Dedifferentiated amniotic fluid mesenchymal stem cell (primary cell): ENCODE data around the gene TMEM238.
A peak's percentile ranks its signal among the peaks of the same experiment; 100 is the strongest.
"Not testable (repeated sequence)": the region's sequence is repeated elsewhere in the genome, so short reads cannot be mapped to it uniquely, and the experiment has no call there.

Source experiments
- DNase-seq: peaks from one replicate; pipeline ENCODE4 v3.0.0-alpha.2; 2016; ENCODE audit errors: extremely low spot score

TMEM238 gene

DNA sequence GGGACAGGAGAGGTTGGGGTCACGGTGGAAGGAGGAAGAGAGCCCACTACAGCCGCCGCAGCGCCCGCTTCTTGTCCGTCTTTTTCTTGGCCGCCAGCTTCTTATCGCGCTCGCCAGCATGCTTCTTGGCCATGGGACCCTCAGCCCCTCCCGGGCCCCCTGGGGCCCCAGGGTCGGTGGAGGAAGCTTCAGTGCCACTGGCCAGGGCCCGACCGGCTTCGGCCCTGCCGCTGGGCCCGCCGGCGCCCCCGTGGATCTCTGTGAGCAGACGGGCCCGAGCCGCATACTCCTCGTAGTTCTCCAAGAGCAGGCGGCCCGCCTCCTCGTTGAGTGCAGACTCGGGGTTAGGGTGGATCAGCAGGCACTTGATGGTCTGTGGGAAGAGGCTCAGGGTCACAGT is 17.3 kb upstream of the TMEM238 start:
- not testable (repeated sequence) for DNase-seq

DNA sequence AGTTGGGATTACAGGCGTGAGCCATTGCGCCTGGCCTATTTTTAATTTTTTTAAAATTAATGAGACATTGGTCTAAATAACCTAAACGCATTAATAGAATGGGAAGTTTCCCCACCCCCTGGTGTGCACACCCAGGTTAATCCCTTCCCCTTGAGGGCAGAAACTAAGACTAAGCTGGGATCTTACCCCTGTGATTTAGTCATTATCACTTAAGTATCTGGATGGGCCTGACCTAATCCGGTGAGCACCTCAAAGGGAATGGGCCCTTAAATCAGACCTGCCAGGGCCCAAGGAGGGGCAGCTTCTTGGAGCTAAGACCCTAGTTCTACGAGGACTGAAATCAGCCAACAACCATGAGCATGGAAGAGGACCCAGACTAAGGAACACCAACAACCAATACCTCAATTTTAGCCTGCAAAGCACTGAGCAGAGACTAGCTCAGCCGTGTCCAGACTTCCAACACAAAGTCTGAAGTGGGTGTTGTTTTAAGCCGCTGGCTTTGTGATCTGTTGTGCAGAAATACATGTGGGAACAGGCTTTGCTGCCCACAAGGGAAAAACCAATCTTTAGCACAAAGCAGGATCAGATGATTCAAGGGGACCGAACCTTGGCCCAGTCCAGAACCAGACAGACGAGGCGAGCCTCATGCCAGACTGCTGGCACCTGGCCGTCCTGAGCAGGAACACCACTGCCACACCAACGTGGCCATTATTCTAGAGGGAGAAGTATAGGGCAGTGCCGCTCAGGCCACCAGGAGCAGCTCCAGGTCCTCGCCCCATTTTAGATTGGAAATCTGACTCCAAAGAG is 16.4 kb upstream of the TMEM238 start:
- DNase-seq, result no peak

DNA sequence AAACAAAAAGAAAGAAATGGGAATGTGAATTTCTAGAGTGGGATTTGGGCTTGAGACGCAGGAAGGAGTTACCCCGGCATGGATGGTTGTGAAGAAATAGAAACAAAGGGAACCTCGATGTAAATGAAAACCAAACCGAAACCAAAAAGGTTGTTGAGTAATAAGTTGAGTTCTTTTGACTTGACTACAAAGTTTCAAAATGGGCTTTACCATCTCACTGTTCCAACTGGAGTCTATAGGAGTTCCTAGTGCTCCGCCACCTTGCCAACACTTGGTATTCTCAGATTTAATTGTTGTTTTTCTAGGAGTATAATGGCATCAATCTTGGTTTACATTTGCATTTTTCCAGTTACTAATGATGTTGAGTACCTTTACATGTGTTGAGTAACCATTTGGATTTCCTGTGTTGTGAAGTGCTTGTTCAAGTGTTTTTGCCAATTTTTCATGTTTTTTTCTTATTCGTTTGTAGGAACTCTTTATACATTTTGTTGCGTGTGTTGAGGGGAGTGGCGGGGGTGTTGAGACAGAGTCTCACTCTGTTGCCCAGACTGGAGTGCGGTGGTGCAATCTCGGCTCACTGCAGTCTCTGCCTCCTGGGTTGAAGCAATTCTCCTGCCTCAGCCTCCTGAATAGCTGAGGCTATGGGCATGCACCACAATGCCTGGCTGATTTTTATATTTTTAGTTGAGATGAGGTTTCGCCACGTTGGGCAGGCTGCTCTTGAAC is 14.3 kb upstream of the TMEM238 start:
- no peak for DNase-seq

DNA sequence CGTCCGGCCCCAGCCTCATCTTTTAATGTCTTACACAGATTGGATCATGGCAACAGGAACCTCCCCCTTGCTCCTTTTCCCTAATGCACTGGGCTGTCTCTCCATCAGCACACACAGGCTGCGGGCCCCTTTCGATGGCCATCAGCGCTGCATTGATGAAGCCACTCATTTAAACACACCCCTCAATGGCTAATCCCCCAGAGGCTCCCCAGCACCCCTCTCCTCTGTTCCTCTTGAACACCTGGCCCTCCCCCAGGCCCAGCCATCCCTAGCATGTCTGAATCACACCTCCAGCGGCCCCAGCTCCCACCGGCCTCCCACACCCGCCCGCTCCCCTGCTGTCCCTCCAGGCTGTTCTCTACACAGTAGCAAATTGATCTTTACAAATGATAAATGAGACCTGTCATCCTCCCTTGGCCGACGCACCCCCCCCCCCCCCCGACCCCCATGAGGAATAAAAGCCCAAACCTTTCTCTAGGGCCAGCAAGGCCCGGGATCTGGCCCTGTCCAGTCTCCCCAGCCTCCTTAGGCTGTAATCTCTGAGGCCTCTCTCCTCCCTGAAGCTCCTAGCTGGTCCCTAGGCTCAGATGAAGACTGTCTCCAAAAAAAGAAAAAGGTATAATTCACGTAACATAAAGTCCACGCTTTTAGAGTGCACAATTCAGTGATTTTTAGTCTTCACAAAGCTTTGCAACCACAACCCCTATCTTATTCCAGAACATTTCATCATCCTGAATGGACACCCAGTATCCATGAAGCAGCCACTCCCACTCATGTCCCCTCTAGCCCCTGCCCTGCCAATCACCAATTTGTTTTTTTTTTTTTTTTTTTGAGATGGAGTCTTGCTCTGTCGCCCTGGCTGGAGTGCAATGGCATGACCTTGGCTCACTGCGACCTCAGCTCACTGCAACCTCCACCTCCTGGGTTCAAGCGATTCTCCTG is 9.0 kb upstream of the TMEM238 start:
- no peak for DNase-seq

DNA sequence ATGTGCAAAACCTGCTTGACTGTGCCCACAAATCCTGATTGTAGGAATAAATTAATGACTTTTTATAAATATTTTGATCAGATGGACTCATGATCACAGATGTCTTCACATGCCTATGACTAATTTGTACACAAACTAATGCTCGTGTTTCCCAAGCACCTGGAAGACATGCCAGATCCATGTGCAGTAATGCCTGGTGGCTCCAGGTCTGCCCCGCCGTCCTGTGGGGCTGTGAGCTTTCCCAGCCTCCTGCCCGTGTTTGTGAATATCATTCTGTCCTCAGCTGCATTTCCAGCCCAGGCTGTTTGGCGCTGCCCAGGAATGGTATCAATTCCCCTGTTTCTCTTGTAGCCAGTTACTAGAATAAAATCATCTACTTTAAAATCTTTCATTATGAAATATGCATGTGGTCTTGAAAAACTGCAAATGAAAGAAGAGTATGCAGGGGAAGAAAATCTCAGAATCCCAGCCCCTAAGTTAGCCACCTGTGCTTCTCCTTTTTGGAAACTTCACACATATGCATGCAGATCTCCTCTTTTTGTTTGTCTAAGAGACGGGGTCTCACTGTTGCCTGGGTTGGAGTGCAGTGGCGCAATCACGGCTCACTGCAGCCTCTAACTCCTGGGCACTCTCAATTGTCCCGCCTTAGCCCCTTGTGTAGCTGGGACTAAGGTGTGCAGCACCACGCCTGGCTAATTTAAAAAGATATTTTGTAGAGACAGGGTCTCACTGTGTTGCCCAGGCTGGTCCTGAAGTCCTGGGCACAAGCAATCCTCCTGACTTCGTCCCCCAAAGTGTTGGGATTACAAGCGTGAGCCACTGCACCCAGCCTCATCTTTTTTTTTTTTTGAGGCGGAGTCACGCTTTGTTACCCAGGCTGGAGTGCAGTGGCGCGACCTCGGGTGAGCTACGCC is 7.9 kb upstream of the TMEM238 start:
- no peak for DNase-seq

DNA sequence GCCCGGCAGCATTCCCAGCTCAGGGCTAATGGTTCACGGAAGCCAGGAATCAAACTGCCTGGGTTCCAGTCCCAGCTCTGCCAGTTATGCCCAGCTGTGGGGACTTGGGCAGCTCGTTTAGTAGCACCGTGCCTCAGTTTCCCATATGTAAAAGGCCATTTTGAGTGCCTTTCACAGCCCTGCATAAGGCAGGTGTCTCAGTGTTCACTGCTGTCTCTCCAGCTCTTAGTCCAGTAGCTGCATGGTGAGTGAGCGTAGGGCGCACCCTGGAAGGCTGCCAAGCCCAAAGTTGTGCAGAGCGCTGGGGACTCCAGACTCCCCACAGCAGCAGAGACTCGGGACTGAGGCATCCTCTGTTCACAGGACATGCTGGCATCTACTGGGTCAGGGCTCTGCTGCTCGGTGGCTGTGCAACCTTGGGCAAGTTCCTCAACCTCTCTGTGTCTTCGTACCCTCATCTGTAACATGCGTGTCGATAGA is 7.1 kb upstream of the TMEM238 start:
- DNase-seq, result no peak

DNA sequence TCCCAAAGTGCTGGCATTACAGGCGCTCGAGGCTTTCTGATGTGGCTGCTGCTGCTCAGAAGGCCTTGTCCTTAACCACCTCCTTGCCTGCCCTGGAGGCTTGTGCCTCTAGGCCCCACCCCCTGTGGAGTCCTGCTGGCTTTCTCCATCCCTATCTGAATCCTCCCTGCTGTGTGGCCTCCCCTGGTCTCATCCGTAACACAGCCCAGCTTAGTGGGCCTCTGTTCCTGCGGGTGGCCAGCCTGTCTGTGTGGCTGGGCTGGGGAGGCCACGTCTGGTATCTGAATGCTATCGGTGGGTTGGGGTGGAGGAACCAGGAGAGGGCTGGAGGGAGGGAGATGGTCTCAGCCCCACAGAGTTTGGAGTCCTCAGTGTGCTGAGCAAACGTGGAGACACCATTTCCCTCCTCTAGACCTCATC is 6.4 kb upstream of the TMEM238 start:
- DNase-seq, result no peak

DNA sequence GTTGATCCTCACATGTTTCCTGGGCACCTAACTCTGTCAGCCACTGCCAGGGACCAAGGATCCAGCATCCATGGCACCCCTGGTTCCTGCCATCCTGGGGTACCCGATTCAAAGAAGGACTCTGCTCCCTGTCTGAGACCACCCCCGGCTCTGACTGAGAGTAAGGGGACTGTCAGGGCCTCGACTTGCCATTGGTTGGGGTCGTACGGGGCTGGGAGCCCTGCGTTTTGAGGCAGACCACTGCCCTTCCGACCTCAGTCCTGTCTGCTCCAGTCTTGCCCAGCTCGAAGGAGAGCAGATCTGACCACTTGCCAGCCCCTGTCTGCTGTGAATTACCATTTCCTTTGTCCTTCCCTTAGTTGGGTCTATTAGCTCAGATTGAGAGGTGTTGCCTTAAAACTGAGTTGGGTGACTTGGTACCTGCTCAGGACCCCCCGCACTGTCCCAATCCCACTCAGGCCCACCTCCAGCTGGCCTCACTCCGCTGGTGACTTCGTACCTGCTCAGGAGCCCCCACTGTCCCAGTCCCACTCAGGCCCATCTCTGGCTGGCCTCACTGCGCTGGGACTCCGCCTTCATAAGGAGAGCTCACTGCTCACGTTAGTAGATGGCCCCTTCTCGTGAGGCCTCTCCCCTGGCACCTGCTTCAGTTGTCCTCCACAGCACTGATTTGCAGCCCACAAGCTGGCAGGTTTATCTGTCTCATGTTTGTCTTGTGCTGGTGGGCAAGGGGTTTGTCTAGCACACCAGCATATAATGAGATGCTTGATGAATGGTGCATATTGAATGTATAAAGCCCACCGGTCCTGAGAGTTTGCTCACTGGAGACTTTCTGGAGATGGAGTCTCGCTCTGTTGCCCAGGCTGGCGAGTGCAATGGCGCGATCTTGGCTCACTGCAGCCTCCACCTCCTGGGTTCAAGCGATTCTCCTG is 5.6 kb upstream of the TMEM238 start:
- no peak for DNase-seq

DNA sequence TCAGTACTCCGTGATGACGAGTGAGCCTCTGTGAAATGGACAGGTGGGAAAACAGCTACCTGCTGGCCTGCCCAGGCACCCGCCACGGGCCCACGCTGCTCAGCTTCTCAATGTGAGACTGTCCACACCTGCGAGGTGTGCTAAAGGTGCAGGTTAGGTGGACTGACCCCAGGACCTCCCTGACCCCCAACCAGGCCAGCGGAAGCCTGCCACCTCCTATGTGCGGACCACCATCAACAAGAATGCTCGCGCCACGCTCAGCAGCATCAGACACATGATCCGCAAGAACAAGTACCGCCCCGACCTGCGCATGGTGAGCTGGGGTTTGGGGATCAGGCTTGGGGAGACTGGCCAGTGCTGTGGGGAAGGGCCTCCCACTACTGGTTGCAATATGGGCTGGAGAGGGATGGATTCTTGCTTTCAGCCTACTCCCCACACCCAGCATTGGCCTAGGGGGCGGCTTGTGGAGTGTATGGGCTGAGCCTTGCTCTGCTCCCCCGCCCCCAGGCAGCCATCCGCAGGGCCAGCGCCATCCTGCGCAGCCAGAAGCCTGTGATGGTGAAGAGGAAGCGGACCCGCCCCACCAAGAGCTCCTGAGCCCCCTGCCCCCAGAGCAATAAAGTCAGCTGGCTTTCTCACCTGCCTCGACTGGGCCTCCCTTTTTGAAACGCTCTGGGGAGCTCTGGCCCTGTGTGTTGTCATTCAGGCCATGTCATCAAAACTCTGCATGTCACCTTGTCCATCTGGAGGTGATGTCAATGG is 3.8 kb upstream of the TMEM238 start:
- DNase-seq, result no peak

DNA sequence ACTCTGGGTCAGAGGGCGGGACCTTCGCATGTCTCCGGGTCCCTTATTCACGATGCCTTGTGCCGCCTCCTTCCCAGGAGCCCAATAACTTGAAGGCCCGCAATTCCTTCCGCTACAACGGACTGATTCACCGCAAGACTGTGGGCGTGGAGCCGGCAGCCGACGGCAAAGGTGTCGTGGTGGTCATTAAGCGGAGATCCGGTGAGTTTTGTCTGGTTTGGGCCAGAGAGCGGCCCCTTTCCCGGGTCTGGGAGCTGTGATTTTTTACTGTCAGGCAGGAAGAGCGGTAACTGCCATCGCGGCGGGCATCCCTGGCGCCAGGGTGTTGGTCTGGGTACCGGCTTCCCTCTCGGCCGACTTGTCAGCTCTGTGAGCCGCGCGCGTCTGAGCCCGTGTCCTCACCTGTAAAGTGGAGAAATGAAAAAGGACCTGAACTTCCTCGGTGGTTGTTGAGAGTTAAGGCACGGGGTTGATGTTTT is 2.4 kb upstream of the TMEM238 start:
- no peak for DNase-seq

DNA sequence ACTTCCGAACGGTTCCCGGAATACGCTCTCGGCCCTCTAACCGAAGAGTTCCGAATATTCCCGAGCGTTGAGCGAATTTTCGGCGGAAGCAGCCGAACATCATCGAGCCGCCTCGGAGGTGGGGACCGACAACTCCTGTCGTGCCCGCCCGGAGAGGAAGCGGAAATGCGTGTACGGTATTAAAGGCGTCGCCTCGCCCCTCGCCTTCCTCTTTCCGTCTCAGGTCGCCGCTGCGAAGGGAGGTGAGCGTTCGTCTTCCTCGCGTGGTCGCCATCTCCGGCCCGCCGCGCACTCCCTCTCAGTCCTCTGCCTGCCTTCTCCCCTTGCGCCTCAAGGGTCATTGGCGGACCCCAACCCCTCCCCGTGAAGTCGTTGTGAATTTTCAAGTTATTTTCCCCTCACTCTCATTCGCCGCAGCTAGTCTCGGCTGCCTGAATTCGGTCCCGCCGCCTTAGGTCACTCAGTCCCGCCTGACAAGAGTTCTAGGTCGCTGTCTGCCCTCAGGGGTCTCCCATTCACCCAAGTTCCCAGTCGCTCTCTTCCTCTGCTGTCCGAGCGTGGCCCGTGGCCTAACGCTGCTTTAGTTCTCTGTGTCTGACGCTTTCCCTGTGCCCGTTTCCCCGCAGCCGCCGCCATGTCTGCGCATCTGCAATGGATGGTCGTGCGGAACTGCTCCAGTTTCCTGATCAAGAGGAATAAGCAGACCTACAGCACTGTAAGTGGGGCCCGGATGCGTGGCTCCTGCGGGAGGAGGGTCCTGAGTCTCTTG is 1.8 kb upstream of the TMEM238 start, which contains the start of gene RPL28:
Gene RPL28 (plus strand): TSS at position 209 of the 769 bp plus-strand sequence. CDS start 426 bp downstream, at position 635.
- DNase-seq, result peak; percentile 99

DNA sequence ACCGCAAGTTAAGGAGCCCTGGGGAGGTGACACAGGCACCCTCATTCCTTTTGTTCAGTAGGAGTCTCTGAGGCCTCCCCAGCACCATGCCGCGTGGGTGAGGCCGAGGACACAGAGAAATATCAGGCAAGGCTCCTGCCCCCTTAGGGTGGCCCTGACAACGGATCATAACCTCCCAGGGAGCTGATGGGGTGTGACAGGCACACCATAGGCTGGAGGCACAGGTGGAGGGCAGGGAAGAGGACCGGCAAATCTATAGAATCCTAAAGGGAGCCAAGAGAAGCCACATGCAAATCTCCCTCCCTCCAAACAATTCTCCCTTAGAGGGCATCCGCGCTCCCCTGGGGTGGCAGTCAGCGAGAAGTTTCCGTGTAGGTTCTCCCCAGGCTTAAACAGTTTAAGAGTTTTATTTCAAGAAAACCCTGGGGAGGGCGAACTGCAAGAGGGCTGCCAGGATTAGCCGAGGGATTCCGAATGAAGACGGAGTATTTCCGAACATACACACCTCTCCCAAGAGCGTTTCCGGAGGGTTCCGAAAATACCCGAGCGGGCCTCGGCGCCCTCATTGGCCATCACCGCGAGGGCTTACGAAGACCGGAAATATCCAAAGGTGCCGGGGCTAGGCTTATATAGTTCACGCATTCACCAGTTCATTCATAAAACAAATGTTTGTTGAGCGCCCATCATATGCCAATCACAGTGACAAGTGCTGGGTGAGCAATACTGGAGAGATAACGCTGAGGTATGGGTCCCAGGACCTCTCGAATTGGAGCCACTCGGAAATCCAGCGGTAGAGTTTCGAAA is 1.0 kb upstream of the TMEM238 start:
- DNase-seq, result peak; percentile 97

DNA sequence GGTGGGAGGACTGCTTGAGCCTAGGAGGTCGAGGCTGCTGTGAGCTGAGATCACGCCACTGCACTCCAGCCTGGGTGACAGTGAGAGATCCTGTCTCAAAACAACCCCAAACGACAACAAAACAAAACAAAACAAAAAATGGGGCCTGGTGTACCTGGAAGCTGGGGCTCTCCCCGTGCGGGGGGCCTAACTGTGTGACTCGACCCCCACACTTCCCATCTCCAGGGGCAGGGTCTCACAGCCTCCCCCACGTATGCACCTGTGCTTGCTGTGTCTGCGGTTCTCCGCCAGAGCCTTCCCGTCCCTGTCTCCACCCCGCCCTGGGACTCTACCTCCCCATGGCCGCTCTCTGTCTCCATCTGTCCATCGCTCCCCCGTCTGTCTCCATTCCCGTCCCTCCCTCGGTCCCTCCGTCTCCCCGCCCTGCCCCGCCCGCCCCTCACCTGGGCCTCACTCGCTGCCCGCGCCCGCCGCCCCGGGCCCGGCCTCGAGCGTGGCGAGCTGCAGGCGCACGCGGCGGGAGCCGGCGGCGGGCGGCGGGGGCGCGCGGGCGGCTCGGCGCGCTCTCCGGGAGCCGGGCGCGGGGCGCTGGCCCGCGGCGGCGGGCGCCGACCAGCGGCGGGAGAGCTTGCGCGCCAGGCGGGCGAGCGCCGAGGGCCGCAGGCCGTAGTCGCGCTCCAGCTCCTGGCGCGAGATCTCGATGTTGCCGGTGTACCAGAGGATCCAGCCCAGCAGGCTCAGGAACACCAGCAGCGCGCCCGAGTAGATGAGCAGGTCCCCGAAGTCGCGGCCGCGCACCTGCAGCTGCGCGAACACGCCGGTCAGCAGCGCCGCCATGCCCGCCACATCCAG is 587 bp downstream of the TMEM238 start:
- DNase-seq, result peak; percentile 27

DNA sequence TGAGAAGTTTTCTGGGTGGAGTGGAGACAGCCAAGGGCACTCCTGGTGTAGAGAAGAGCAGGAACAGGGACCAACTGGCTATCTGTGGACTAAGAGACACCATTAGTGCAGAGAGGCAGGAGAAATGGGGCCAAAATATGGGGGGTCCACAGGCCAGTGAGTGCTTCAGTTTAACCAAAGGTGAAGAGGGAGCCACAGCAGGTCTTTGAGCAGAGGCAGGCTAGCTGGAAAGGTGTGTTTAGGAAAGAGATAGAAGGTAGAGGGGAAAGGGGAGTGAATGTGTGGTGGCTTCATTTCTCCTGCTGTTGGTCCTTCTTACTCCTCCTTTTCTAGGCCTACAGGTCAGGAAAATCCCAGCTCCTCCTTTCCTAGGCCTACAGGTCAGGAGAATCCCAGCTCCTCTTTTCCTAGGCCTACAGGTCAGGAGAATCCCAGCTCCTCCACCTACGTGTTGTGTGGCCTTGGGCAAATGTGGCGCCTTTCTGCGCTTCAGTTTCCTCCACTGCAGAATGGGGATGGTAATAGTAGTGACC is 1.5 kb downstream of the TMEM238 start:
- DNase-seq, result no peak

DNA sequence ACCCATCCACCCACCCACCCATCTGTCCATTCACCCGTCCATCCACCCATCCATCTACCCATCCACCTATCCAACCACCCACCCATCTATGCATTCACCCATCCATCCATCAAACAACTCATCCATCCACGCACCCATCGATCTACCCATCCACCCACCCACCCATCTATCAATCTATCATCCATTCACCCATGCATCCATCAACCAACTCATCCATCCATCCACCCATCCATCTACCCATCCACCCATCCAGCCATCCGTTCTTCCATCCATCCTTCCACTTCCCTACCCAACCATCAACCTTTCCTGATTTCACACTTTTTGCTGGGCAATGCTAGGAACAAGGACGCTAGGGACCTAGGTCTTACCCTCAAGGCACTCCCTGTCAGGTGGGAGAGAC is 2.1 kb downstream of the TMEM238 start:
- no peak for DNase-seq

DNA sequence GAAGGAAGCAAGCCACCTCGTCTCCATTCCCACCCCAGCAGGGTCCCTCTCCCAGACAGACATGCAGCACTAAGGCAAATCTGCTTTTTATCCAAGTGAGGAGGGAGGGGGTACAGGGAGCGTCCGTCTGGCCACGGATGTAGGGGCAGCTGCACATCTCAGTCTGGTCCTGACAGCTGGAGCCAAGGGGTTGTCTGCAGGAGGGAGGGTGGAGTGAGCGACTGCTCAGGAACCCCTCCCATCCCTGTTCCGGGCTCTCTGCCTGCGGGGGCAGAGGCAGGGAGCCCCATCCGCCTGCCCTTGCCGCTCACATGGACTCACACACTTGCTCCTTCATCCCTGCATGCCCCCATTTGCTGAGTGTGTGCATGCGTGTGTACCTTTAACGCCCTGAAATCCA is 4.9 kb downstream of the TMEM238 start:
- no peak for DNase-seq
